Erythroblast (primary cell): Measurements from ENCODE around the gene TRPM3.

Source experiments
- GATA1 ChIP-seq: IDR thresholded peaks from 2 replicates; pipeline ENCODE4 v1.6.1; 2011; ENCODE audit warnings: low read depth, mild to moderate bottlenecking, control low read depth, low read length, moderate library complexity
- POLR2A ChIP-seq: IDR thresholded peaks from 2 replicates; pipeline ENCODE4 v1.6.1; 2011; ENCODE audit warnings: mild to moderate bottlenecking, low read length

DNA sequence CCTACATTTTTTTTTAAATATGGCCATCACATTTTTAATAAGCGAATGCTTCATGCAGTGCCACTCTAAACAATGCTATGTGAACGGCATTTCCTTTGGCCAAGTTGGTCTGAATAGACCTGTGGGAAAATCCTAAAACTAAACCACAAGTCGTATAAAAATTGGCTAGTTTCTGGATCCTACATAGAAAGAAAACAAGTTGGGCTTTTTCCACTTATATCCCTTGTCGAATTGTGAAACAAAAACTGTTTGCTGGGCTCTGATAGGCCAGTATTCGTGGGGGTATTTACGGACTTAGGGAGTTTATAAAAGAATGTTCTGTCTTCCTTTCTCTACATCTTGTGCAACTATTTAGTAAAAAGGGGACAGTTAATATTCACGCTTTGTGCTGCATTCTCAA, 553.9 kb downstream of the TRPM3 start:
- TF ChIP-seq POLR2A (no peak), GATA1 (no peak)
